ENCODE results near the gene ZFYVE21.

The ZFYVE21 gene

GRCh38 chr14:103739466-103739792 is 23.8 kb downstream of the ZFYVE21 start:
- DNase-seq, result no peak

DNA sequence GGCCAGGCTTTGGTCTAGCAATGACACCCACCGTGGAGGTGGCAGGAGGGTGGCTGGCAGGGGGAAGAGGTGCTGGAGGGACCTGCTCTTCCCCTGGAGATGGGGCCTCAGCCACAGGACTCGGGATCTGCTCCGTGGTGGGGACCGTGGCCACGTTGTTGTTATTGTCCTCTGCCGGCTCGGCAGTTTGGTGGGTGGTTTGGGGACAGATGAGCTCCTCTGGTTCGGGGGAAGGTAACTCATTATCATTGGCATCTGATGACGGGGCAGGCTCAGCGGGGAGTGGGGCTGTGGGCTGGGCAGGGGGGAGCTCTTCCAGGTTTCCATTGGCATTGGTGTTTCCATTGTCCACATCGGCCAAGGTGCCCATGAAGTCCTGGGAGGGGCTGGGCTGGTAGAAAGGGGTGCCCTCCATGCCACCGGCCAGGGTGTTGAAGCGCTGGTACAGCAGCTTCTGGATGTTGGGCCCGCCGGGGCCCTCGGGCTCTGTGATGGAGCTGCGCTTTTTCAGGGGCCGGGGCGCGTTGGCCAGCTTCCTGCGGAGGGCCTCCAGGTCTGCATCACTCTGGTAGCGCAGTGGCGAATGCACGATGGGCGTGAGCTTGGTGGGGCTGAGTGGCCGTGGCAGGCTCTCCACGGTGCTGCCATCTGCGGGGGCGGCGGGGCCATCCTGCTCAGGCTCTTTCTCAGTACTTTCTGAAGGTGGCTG is 24.3 kb downstream of the ZFYVE21 start:
- DNase-seq, result no peak

- no peak for DNase-seq
Measured at GRCh38 chr14:103740991-103741689, 25.5 kb downstream of the ZFYVE21 start.

DNA sequence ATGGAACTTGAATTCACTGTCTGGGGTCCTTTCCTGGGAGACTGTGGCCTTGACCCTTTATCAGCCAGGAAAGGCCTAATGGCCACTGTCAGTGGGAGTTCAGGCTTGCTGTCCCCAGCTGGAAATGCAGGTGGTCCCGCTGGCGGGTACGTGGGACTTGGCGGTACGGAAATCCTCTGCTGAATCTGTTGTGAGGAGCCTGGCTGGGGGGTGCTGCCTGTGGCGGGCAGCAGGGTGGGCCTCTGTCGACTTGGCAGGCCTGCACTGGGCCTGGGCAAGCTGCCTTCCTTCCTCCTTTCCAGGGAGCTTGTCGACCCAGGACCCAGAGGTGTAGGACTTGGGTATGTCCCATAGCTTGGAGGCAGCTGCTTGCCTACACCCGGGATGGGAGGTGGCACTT is 26.3 kb downstream of the ZFYVE21 start:
- DNase-seq, result no peak

DNA sequence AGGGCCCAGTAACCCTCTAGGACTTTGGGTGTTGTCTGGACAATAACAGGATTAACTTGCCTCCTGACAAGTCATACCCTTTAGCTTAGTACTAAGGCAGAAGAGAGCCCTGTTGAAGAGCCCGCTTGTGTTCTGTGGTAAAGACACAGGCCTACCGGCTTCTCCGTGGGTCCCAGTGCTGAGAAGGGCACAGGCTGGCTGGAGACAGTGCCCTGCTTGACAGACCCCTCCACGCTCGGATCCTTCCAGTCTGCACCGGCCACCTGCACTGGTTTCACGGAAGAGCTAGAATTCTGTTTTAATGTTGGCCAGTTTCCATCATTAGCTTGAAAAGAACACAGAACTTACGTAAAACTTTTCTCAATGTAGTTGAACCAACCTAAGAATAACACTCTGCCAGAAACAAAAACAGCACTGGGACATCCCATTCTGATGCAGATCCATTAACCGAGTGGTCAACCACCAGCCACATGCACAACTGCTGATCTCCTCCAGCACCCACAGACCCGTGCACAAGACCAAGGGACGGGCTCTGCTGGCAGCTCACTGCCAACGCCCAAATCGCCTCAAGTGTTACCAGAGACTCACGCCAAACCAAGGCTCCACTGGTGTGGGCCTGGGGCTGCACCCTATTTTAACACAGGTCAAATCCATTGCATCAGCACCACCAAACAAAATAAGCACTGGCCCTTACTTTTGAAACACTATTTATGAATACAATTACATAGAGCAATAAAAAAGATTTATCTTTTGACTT is 27.1 kb downstream of the ZFYVE21 start:
- no peak for DNase-seq

DNA sequence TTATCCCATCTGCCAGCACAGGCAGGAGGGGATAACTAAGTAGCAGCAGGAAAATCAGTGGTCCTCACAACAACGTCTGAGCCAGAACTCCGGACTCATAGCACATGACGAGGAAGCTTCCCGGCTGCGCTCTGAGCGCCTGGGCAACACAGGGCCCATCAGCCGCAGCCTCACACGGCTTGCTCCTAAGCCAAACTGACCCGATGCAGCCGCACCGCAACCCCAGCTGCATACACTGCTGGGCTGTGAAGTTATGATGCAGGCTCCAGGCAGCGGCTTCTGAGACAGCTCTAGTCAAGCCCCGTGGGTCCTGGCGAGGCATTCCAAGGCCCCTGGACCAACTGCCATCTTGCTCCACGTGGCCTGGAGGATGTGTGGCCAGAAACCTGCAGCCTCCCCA is 28.1 kb downstream of the ZFYVE21 start:
- DNase-seq, result no peak

- DNase-seq, result no peak
Measured at GRCh38 chr14:103744621-103745395, 29.2 kb downstream of the ZFYVE21 start.

GRCh38 chr14:103745424-103745823 is 29.8 kb downstream of the ZFYVE21 start:
- no peak for DNase-seq

DNA sequence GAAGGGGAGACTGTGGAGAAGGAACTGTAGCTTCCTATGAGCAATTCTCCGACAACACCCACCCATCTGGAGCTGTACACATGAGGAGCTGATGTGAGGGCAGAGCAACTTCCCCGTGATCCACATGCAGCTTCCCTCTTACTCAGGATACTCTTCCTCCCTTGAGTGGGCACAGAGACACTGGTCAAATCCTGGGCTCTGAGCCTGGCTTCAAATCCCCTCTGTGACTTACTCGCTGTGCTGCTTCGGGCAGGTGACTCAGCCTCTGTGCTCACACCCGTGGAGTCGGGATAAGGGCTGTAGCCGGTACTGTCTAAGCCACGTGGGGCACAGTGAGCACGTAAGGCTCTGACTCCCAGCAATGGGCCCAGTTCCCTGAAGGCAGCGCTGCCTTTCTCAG is 31.1 kb downstream of the ZFYVE21 start:
- DNase-seq, result no peak

DNA sequence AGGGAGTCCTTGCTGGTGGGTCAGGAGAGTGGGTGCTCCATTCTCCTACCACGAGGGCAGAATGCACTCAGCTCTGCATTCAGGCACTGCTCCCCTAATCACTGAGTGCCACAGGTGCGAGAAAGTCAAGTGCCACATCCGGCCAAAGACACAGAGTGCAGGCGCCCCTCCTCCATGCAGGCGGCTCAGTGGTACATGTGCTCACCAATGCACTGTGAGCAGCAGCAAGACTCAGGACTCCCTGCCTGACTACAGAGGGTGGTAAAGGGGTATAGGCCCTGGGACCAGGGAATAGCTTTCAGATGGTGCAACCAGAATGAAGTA is 32.9 kb downstream of the ZFYVE21 start:
- no peak for DNase-seq

DNA sequence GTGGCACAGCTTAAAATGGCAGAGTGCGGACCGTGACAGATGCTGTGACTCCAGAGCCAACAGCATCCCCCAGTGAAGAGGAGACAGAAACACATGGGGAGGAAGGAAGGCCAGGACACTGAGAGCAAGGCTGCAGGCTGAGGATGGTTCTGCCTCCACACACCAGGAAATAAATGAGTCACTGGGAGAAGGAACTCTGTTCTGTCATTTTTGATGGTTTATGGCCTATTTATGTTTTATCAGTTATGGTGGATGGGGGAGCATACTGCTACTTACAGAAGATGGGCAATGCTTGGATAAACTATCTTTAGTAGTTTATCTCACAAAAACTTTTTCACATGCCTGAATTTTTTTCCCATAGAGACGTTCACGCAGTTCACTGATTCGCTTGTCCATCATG is 33.8 kb downstream of the ZFYVE21 start:
- no peak for DNase-seq

- no peak for DNase-seq
Measured at GRCh38 chr14:103749860-103750259, 34.2 kb downstream of the ZFYVE21 start.

DNA sequence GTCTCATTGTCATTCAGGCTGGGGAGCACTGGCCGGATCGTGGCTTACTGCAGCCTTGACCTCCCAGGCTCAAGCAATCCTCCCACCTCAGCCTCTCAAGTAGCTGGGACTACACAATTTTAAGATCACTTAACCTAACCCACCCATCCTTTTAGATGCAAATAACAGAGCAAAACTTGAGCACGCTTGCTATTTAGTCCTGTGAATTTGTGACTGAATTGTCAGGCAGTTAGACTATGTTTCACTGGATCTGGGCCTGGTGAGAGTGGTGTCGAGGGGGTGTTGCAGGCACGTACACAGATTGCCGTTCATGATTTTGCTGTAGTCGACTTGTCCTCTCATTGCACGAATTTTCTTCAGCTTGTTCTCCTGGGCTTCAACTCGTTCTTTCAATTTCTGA is 38.2 kb downstream of the ZFYVE21 start:
- DNase-seq, result no peak

DNA sequence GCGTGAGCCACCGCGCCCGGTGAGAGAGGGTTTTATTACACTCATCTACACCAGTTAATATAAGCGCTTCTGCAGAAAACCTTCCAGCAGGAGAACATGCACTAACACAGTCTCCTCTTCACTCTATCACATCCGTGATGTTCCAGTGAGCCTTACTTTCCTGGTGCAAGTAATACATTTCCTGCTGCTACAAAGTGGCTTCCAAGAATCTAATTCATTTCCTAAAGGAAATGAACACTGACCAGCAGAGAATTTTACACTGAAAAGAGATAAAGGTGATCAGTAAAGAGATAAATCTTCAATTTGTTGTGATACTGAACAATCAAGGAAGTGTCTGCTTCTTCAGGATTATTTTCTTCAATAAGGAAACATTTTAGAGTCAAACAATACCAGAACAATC is 39.5 kb downstream of the ZFYVE21 start:
- no peak for DNase-seq

DNA sequence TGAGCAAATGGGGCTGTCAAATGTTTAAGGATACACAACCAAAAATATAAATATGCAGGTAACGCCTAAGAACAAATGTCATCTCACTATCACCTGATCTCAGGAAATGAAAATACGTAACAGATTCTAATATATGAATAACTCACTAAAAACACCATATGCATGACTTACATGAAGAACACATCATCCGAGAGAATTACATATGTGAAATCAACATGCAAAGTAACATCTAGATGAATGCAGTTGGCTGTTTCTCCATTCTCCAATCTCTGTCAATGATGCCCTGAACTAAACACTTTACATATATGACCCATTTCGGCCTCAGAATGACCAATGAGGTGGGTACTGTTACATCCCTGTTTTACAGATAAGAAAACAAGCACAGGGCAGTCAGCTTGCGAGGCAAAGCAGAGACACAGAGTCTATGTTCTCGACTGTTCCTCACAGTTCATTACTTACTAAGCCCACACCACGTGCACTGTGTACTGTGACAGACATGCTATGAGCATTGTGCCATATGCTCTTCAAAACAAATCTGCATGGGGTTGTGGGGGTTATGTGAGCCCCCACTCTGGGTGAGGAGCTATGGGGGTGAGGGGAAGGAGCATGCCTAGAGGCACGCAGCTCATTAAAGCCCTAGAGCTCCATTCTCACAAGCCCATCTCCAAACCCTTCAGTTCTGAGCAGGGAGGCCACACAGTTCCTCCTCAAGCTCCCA is 42.6 kb downstream of the ZFYVE21 start:
- DNase-seq, result no peak

- DNase-seq, result no peak
Measured at GRCh38 chr14:103762036-103762435, 46.4 kb downstream of the ZFYVE21 start.

- peak; percentile 80 for DNase-seq
Measured at GRCh38 chr14:103762541-103762940, 46.9 kb downstream of the ZFYVE21 start.

DNA sequence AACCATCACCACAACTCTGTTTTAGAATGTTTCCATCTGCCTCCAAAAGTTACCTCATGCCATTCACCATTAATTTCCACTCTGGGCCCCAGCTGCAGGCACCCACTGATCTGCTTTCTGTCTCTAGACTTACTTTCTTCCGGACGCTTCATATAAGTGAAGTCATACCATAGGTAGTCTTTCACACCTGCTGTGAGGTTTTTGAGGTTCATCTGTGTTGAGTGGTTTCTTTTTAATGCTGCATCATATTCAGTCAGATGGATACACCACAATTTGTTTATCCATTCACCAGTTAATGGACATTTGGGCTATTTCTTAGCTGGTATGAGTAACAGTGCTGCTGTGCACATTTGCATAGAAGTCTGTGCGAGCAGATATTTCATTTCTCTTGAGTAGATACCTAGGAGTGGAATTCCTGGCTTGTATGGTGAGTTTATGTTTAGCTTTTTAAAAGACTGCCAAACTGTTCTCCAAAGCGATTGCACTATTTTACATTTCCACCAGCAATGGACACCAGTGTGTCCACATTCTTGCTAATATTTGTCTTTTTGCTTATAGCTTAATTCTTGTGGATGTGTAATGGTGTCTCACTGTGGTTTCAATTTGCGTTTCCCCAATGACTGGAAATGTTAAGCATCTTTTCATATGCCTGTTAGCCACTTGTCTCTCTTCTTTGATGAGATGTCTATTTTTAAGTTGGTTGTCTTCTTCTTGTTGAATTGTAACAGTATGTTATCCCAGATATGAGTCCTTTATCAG is 48.3 kb downstream of the ZFYVE21 start:
- peak; percentile 67 for DNase-seq

GRCh38 chr14:103765526-103765925 is 49.9 kb downstream of the ZFYVE21 start:
- DNase-seq, result no peak

- DNase-seq, result no peak
Measured at GRCh38 chr14:103767336-103767894, 51.8 kb downstream of the ZFYVE21 start.

DNA sequence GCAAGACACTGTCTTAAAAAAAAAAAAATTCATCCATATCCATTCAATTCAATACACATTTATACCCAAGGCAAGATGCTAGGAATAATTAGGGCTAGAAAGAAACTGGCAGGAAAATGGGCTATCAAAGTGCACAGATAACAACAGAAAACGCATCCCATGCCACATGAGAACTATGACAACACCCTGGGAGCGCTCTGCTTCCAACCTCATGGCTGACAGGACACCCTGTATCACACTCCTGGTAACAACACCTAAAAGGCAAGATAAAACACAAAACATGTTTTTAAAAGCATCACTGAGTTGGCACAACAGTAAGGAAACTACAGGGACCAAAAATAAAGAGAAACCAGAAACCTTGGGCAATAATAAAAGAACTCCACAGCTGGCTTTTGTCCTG is 54.9 kb downstream of the ZFYVE21 start:
- DNase-seq, result no peak

- DNase-seq, result no peak
Measured at GRCh38 chr14:103770902-103771301, 55.3 kb downstream of the ZFYVE21 start.
